Chondrocyte (in vitro differentiated cells): ENCODE results near the gene NR6A1. TPM values are rescaled to one million over a fixed set of nuclear protein-coding genes. Genes with fewer than 3 reads are reported as not detected.

Source experiments
- DNase-seq: peaks from one replicate; pipeline ENCODE4 v3.0.0; 2021; ENCODE audit warnings: mixed read lengths, low spot score
- H3K27ac Mint-ChIP-seq: one replicate; pipeline ENCODE4 v1.8.0; 2021; ENCODE audit warnings: mild to moderate bottlenecking, moderate library complexity, mixed read lengths; ENCODE audit not compliant: unreplicated experiment
- H3K27me3 Mint-ChIP-seq: 2 replicates; pipeline ENCODE4 v1.8.0; 2021; ENCODE audit warnings: low read depth, mixed read lengths
- H3K36me3 Mint-ChIP-seq: 2 replicates; pipeline ENCODE4 v1.8.0; 2021; ENCODE audit warnings: low read depth, mixed read lengths
- H3K4me1 Mint-ChIP-seq: 2 replicates; pipeline ENCODE4 v1.8.0; 2021; ENCODE audit warnings: low read depth, mild to moderate bottlenecking, mixed read lengths
- H3K4me3 Mint-ChIP-seq: one replicate; pipeline ENCODE4 v1.8.0; 2021; ENCODE audit warnings: mild to moderate bottlenecking, moderate library complexity, mixed read lengths; ENCODE audit not compliant: unreplicated experiment
- H3K9me3 Mint-ChIP-seq: 2 replicates; pipeline ENCODE4 v1.8.0; 2021; ENCODE audit warnings: low read depth, mixed read lengths
- CTCF ChIP-seq: fragments of 200-600 bp; sonication (generic); IDR thresholded peaks from 2 replicates; pipeline ENCODE4 v1.5.0; 2021; ENCODE audit warnings: antibody characterized with exemption, mild to moderate bottlenecking, moderate library complexity
- total RNA-seq: library from RNA; stranded (reverse); gene quantifications from 3 replicates; pipeline ENCODE4 v1.2.1, GENCODE V29; 2021

The NR6A1 gene
- total RNA-seq, 1 donor from 2014 or later = 0.77 TPM

DNA sequence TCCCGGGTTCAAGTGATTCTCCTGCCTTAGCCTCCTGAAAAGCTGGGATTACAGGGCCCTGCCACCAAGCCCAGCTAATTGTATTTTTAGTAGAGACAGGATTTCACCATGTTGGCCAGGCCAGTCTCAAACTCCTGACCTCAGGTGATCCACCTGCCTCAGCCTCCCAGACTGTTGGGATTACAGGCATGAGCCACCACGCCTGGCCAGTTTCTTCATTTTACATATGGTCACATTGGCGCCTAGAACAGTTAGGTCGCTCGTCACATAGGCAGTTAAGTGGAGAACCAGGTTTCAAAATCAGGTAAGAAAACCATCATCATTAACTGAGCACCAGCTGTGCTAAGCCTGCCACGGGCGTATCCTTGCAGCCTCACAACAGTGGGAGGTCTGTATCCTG, 41.9 kb upstream of the NR6A1 start:
- Mint-ChIP-seq H3K27me3 (no peaks in the 10 kb centered on the region), H3K4me3 (peak overlapping the region; percentile 2), H3K36me3 (peaks cover 5% of the 10 kb centered on the region), H3K9me3 (no peaks in the 10 kb centered on the region), H3K4me1 (peaks cover 51% of the 10 kb centered on the region), H3K27ac (peak overlapping the region; percentile 98)
- DNase-seq = no peak
- TF ChIP-seq CTCF = no peak

GRCh38 chr9:124812441-124812876, 41.3 kb upstream of the NR6A1 start:
- Mint-ChIP-seq H3K27me3 (no peaks in the 10 kb centered on the region), H3K36me3 (peaks cover 5% of the 10 kb centered on the region), H3K27ac (peak overlapping the region; percentile 98), H3K4me3 (peak overlapping the region; percentile 2), H3K4me1 (peaks cover 50% of the 10 kb centered on the region), H3K9me3 (no peaks in the 10 kb centered on the region)
- TF ChIP-seq CTCF = peak; percentile 16
- DNase-seq = no peak

DNA sequence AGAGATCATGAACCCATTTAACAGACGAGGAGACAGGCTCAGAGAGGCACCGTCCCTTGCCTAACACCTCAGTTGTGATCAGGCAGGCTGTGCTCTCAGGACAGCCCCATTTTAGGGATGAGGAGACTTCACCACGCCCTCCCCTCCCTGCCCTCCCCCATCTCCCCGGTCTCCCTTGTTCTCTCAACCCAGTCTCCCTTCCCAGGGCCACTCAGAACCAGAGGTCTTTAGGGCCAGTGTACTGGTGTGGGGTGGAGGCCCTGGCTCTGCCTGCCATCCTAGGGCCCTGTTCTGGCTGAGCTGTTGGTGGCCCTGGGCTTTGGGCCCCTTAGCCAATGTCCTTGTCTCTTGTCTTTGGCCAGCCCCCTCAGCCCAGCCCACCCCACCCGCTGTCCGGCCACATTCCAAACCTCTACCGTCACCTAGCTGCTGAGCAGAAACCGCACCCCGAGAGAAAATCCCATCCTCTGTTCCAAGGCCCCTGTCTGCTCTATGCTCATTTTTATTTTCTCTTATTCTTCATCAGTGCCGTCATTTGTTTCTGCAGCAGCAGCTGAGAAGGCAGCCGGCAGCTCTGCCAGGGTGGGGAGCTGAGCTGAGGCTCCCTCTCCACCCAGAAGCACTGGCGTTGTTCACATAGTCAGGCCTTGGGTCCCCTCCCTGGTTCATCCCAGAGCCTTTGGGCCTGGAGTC, 39.7 kb upstream of the NR6A1 start:
- peaks cover 50% of the 10 kb centered on the region for H3K4me1 Mint-ChIP-seq
- no peak overlapping the region for H3K4me3 Mint-ChIP-seq
- no peak for DNase-seq
- H3K27me3 Mint-ChIP-seq = no peaks in the 10 kb centered on the region
- H3K9me3 Mint-ChIP-seq = no peaks in the 10 kb centered on the region
- peak overlapping the region; percentile 98 for H3K27ac Mint-ChIP-seq
- TF ChIP-seq CTCF = peak; percentile 41
- peaks cover 5% of the 10 kb centered on the region for H3K36me3 Mint-ChIP-seq

DNA sequence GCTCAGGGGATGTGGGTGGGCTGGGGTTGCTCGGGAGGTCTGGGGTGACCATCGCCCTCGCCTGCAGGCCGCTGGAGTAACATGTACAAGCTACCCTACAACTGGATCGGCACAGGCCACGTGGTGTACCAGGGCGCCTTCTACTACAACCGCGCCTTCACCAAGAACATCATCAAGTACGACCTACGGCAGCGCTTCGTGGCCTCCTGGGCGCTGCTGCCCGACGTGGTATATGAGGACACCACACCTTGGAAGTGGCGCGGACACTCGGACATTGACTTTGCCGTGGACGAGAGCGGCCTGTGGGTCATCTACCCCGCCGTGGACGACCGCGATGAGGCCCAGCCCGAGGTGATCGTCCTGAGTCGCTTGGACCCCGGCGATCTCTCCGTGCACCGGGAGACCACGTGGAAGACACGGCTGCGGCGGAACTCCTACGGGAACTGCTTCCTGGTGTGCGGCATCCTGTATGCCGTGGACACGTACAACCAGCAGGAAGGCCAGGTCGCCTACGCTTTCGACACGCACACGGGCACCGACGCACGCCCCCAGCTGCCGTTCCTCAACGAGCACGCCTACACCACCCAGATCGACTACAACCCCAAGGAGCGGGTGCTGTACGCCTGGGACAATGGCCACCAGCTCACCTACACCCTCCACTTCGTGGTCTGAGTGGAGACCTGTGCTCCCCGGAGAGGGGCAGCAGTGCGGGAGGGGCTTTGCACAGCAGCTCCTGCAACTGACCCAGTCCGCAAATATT, 38.8 kb upstream of the NR6A1 start:
- no peak for DNase-seq
- H3K27me3 Mint-ChIP-seq = no peaks in the 10 kb centered on the region
- H3K9me3 Mint-ChIP-seq = no peaks in the 10 kb centered on the region
- TF ChIP-seq CTCF = no peak
- H3K36me3 Mint-ChIP-seq = peaks cover 9% of the 10 kb centered on the region
- H3K4me3 Mint-ChIP-seq = no peak overlapping the region
- H3K4me1 Mint-ChIP-seq = peaks cover 50% of the 10 kb centered on the region
- H3K27ac Mint-ChIP-seq = peak overlapping the region; percentile 98

DNA sequence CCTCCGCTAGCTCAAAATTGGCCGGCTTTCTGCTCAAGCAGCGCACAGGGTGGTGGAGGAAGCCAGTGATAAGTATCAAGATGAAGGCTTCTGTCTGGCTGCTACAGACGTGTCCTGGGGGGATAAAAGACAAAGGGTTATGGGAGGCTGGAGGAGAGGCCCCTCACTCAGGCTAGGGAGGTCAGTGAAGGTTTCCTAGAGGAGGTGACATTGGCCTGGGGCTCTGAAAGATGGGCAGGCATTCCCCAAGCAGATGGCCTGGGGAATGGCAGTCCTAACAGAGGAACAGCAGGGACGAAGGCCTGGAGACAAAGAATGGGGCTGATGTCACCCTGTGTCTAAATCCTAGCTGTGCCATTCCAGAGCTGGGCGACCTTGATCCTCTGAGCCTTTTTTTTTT, 38.1 kb upstream of the NR6A1 start:
- Mint-ChIP-seq H3K9me3 (no peaks in the 10 kb centered on the region), H3K36me3 (peaks cover 11% of the 10 kb centered on the region), H3K4me3 (no peak overlapping the region), H3K4me1 (peaks cover 49% of the 10 kb centered on the region), H3K27me3 (no peaks in the 10 kb centered on the region), H3K27ac (no peak overlapping the region)
- no peak for TF ChIP-seq CTCF
- no peak for DNase-seq
